ENCODE data around the gene SLC25A43. TPM values are rescaled to one million over a fixed set of nuclear protein-coding genes. Genes with fewer than 3 reads are reported as not detected.
"Not testable (repeated sequence)": the region's sequence is repeated elsewhere in the genome, so short reads cannot be mapped to it uniquely, and the experiment has no call there.

Gene SLC25A43
- total RNA-seq (10 to 100 TPM in 2 of 5 donors, 1 to 10 TPM in 2, under 1 TPM in 1; 0.58 to 36.2 (median 6.2) TPM), polyA plus RNA-seq (10 to 100 TPM in 2 of 3 donors, 1 to 10 TPM in 1; 7.3 to 13.6 (median 12.1) TPM)
- long read RNA-seq, donor 1, partial matches to known transcripts = 0 of 1 reads
- long read RNA-seq, donor 1, other reads (novel, unspliced or antisense) = 0 of 1 reads
- long read RNA-seq, donor 2, partial matches to known transcripts = 0 of 4 reads
- long read RNA-seq, donor 2, other reads (novel, unspliced or antisense) = 0 of 4 reads
- long read RNA-seq, donor 3 = 0 reads
- long read RNA-seq, donor 4, partial matches to known transcripts = 0 of 1 reads
- long read RNA-seq, donor 4, other reads (novel, unspliced or antisense) = 0 of 1 reads
- long read RNA-seq, donor 5, partial matches to known transcripts = 0 of 4 reads
- long read RNA-seq, donor 5, other reads (novel, unspliced or antisense) = 0 of 4 reads
- long read RNA-seq, donor 6, partial matches to known transcripts = 0 of 3 reads
- long read RNA-seq, donor 6, other reads (novel, unspliced or antisense) = 0 of 3 reads
- long read RNA-seq, donor 7, transcript SLC25A43-201 (5 exons, 2,783 nt) = major isoform, 7 of 7 reads
- long read RNA-seq, donor 7, partial matches to known transcripts = 0 of 7 reads
- long read RNA-seq, donor 7, other reads (novel, unspliced or antisense) = 0 of 7 reads
- long read RNA-seq, donor 8, partial matches to known transcripts = 0 of 1 reads
- long read RNA-seq, donor 8, other reads (novel, unspliced or antisense) = 0 of 1 reads
- long read RNA-seq, donor 9, partial matches to known transcripts = 0 of 1 reads
- long read RNA-seq, donor 9, other reads (novel, unspliced or antisense) = 0 of 1 reads
- long read RNA-seq, donor 10, partial matches to known transcripts = 5 of 5 reads
- long read RNA-seq, donor 10, other reads (novel, unspliced or antisense) = 0 of 5 reads

DNA sequence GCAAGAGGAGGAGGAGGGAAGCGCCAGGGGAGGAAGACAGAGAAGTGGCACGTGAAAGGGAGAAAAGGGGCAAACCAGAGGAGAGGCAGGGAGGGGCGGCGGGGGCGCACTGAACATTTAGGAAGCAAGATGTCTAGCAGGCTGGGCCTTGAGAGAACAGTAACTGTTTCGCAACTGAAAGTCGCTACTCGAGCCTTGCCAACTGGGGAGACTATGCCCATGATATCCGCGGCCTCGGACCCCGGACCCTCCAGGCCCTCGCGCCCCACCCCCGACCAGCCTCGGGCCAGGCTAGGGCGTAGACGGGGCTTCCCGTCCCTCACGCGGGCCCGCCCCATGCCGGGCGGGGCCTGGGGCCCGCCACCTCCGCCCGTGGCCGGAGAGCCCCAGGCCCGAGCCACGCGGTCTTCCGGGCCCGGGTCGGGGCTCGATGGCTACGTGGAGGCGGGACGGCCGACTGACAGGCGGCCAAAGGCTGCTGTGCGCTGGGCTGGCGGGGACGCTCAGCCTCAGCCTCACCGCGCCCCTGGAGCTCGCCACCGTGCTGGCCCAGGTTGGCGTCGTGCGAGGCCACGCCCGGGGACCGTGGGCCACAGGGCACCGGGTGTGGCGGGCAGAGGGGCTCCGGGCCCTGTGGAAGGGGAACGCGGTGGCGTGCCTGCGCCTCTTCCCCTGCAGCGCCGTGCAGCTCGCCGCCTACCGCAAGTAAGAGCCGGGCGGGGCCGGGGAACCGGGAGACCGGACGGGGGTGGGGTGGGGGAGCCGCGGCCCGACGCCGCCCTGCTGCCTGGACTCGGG lies at the start of gene SLC25A43:
SLC25A43 (plus strand) TSS at position 363 of the 798 bp plus-strand sequence; CDS start at position 431, 68 bp downstream.
- Histone ChIP-seq H3K27me3 (no peaks in the 10 kb centered on the region), H3K9me3 (no peaks in the 10 kb centered on the region), H3K27ac (peak within 1 kb of the TSS; percentile 67 to 91 (median 87)), H3K36me3 (no peaks in the 10 kb centered on the region), H3K4me3 (peak within 1 kb of the TSS; percentile 57 to 64 (median 61)), H3K4me1 (peaks cover 0 to 19% (median 7%) of the 10 kb centered on the region in 4 donors)
- DNase-seq = peak; percentile 49 to 67
- WGBS, 5 donors = 0 to 49% (median 1%) methylated on average over 17 to 76 of the region's 77 CpGs
- intact Hi-C loops (cut with DNase I; ENCODE audit: low total_unique reads) = no loop called here
- no peak for TF ChIP-seq POLR2AphosphoS5 (IDR thresholded peaks at IDR 0.05)
- TF ChIP-seq POLR2A (IDR thresholded peaks at IDR 0.05) = no peak
- no peak for TF ChIP-seq EP300 (IDR thresholded peaks at IDR 0.05)

GRCh38 chrX:119359618-119360382 lies 39.3 kb upstream of the SLC25A43 start:
- no peak for DNase-seq
- Histone ChIP-seq H3K4me3 (no peak overlapping the region), H3K9me3 (no peaks in the 10 kb centered on the region), H3K4me1 (no peaks in the 10 kb centered on the region), H3K36me3 (no peaks in the 10 kb centered on the region), H3K27ac (no peak overlapping the region), H3K27me3 (no peaks in the 10 kb centered on the region)
- 62 to 89% (median 82%) methylated on average over 2 to 4 of the region's 4 CpGs for WGBS, 5 donors
- TF ChIP-seq EP300 (IDR thresholded peaks at IDR 0.05) (no peak), POLR2AphosphoS5 (IDR thresholded peaks at IDR 0.05) (no peak), POLR2A (IDR thresholded peaks at IDR 0.05) (no peak)
- TF ChIP-seq, protein P1, sequence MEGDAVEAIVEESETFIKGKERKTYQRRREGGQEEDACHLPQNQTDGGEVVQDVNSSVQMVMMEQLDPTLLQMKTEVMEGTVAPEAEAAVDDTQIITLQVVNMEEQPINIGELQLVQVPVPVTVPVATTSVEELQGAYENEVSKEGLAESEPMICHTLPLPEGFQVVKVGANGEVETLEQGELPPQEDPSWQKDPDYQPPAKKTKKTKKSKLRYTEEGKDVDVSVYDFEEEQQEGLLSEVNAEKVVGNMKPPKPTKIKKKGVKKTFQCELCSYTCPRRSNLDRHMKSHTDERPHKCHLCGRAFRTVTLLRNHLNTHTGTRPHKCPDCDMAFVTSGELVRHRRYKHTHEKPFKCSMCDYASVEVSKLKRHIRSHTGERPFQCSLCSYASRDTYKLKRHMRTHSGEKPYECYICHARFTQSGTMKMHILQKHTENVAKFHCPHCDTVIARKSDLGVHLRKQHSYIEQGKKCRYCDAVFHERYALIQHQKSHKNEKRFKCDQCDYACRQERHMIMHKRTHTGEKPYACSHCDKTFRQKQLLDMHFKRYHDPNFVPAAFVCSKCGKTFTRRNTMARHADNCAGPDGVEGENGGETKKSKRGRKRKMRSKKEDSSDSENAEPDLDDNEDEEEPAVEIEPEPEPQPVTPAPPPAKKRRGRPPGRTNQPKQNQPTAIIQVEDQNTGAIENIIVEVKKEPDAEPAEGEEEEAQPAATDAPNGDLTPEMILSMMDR (IDR thresholded peaks at IDR 0.05) = no peak
- intact Hi-C loops (cut with DNase I; ENCODE audit: low total_unique reads) = no loop called here

GRCh38 chrX:119361451-119361850 lies 37.7 kb upstream of the SLC25A43 start:
- 90 to 100% (median 95%) methylated on average over 3 to 25 of the region's 27 CpGs; no CpG with 5 or more reads in 1 of the 5 donors for WGBS, 5 donors
- not testable (repeated sequence) for H3K4me3 ChIP-seq

DNA sequence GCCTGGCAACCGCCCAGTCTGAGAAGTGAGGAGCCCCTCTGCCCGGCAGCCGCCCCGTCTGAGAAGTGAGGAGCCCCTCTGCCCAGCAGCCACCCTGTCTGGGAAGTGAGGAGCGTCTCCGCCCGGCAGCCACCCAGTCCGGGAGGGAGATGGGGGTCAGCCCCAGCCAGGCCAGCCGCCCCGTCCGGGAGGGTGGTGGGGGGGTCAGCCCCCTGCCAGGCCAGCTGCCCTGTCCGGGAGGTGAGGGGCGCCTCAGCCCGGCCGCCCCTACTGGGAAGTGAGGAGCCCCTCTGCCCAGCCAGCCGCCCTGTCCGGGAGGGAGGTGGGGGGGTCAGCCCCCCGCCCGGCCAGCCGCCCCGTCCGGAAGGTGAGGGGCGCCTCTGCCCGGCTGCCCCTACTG lies 37.1 kb upstream of the SLC25A43 start:
- intact Hi-C loops (cut with DNase I; ENCODE audit: low total_unique reads); H3K4me1 ChIP-seq; H3K4me3 ChIP-seq; H3K9me3 ChIP-seq; H3K36me3 ChIP-seq; H3K27ac ChIP-seq; DNase-seq; H3K27me3 ChIP-seq: not testable (repeated sequence)
- 94 to 100% (median 99%) methylated on average over 5 to 24 of the region's 24 CpGs for WGBS, 5 donors

More at GRCh38 chrX:119361451-119361850, 37.7 kb upstream of the SLC25A43 start:
- DNase-seq; H3K27ac ChIP-seq; intact Hi-C loops (cut with DNase I; ENCODE audit: low total_unique reads); H3K27me3 ChIP-seq; H3K4me1 ChIP-seq; H3K9me3 ChIP-seq; H3K36me3 ChIP-seq: not testable (repeated sequence)

GRCh38 chrX:119363391-119363790 lies 35.7 kb upstream of the SLC25A43 start:
- H3K4me1 ChIP-seq = no peaks in the 10 kb centered on the region
- intact Hi-C loops (cut with DNase I; ENCODE audit: low total_unique reads) = no loop called here
- 74 to 86% (median 78%) methylated on average over 6 of the region's 6 CpGs for WGBS, 5 donors
- no peaks in the 10 kb centered on the region for H3K27me3 ChIP-seq
- TF ChIP-seq POLR2A (IDR thresholded peaks at IDR 0.05) (no peak), POLR2AphosphoS5 (IDR thresholded peaks at IDR 0.05) (no peak), EP300 (IDR thresholded peaks at IDR 0.05) (no peak)
- TF ChIP-seq, protein P1 (IDR thresholded peaks at IDR 0.05) = no peak
- DNase-seq = no peak
- no peaks in the 10 kb centered on the region for H3K9me3 ChIP-seq
- no peak overlapping the region for H3K4me3 ChIP-seq
- H3K27ac ChIP-seq = no peak overlapping the region
- no peaks in the 10 kb centered on the region for H3K36me3 ChIP-seq

- H3K9me3 ChIP-seq; intact Hi-C loops (cut with DNase I; ENCODE audit: low total_unique reads); H3K4me1 ChIP-seq; H3K36me3 ChIP-seq; H3K27me3 ChIP-seq; H3K4me3 ChIP-seq; H3K27ac ChIP-seq; DNase-seq: not testable (repeated sequence)
- WGBS, 5 donors = 57 to 79% (median 74%) methylated on average over 2 of the region's 2 CpGs
Measured at GRCh38 chrX:119371861-119372260, 27.3 kb upstream of the SLC25A43 start.

All from stomach (tissue), 19 donors.